A204.1 (cell line): ENCODE measurements around the gene PHLPP1.
"Not testable (repeated sequence)": the region's sequence is repeated elsewhere in the genome, so short reads cannot be mapped to it uniquely, and the experiment has no call there.

Experiments
- FAIRE-seq: peaks from 2 replicates; lab custom pipeline; 2012; peaks lifted over from hg19 to GRCh38; lab: Jason Lieb, UNC

The PHLPP1 gene

GRCh38 chr18:62897153-62897552 lies 181.8 kb downstream of the PHLPP1 start:
- no peak for FAIRE-seq

DNA sequence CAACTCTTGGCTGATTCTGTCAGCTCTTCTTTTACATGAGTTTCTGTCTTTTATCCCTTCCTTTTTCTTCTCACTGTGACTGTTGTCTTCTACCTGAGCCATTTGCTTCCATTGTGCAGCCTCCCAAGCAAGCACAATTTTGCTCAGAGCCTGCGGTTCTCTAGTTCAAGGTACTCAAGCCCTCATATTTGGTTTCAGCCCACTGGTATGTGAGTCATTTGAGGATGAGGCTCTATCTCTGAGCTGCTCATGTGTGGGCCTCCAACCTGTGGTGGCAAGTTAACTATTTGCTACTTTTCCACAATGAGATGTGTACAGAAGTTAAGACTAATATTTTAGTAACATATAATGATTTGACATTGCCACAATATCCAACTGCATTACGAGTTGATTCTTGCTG lies 183.0 kb downstream of the PHLPP1 start:
- FAIRE-seq: no peak

DNA sequence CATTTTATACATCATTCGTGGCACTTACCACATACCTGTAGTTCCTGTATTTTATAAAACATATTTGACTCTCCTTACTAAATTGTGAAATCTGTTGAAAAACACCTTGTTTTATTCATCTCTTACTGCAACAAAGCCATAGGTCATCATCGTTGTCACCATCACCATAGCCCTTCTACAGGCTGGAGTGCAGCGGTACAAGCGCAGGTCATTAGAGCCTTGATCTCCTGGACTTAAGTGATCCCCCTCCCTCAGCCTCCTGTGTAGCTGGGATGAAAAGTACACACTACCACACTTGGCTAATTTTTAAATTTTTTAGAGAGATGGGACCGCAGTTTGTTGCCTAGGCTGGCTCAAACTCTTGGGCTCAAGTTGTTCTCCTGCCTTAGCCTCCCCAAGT lies 184.2 kb downstream of the PHLPP1 start:
- no peak for FAIRE-seq

DNA sequence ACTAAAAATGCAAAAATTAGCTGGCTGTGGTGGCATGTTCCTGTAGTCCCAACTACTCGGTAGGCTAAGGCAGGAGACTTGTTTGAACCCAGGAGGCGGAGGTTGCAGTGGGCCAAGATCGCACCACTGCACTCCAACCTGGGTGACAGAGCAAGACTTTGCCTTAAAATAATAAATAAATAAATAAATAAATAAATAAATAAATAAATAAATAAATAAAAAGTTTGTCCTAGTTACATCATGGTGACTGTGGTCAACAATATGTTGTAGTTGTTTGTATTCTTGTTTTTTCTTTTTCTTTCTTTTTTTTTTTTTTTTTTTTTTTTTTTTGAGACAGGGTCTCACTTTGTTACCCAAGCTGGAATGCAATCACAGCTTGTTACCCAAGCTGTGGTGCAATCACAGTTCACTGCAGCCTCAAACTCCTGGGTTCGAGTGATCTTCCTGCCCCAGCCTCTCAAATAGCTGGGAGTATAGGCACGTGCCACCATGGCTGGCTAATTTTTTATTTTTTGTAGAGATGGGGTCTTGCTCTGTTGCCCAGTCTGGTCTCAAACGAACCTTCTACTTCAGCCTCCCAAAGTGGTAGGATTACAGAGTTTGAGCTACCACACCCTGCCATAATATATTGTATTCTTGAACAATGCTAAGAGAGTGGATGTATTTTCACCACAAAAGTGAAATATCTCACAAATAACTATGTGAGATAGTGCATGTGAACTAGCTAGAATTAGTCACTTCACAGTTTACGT lies 185.0 kb downstream of the PHLPP1 start:
- no peak for FAIRE-seq

DNA sequence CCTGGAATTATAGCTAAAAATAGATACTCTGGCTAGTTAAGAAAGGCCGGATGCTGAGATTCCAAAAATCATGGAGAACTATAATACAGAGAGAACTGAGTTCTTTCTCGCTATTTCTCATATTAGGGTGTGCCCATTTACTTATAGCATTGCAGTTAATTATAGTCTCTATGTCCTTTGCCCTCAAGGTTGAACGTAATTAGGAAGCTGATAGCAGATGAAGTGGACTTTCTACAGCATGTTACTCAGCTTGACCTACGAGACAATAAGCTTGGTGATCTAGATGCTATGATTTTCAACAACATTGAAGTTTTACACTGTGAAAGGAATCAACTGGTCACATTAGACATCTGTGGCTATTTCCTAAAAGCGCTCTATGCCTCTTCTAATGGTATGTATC lies 187.4 kb downstream of the PHLPP1 start:
- no peak for FAIRE-seq

DNA sequence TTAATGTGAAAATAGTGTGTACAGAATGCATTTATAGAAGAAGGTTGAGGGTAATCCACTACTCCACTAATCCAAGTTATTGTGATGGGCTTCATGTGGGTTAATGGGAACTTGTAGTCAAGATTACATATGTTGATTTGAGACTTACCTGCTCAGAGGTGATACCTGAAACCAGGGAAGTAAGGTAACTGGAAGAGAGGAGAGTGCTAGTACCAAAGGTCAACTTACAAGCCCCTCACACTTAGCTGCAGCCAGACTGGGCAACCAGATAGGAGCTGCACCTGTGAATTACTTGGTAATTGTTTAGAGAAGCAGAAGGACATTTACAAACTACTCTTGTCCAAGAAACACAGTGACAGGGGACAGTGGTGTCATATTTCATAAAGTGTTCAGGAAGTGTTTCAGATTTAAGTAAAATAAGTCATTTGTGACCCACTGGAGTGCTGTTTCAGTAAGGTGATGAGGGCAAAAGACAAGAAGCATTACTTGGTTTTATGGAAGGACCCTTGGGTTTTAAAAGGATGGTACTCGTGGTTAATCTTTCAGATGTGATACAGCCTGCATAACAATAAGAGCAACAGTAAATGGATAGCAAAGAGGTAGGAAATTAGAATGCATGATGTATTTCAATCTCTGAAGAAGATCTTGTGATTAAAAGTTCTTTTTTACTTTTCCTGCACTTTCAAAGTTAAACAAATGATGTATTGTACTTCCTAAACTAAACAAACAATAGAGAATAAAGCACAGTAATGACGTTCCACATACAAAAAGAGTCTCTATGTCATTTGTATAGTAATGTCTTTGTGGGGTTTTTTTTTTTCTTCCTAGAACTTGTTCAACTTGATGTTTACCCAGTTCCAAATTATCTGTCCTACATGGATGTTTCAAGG lies 189.3 kb downstream of the PHLPP1 start:
- FAIRE-seq: no peak

- no peak for FAIRE-seq
Observed at GRCh38 chr18:62912885-62913284, 197.5 kb downstream of the PHLPP1 start.

DNA sequence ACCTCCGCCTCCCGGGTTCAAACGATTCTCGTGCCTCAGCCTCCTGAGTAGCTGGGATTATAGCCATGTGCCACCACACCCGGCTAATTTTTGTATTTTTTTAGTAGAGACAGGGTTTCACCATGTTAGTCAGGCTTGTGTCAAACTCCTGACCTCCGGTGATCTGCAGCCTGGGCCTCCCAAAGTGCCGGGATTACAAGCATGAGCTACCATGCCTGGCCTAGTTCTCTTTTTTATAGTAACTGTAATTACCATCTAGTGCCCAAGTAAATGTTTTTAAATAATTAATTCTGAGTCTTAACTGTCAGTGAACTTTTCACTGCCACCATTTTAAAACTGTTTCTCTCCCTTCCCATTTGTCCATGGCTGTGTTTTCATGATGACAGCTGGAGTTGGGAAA lies 198.5 kb downstream of the PHLPP1 start:
- FAIRE-seq: not testable (repeated sequence)

DNA sequence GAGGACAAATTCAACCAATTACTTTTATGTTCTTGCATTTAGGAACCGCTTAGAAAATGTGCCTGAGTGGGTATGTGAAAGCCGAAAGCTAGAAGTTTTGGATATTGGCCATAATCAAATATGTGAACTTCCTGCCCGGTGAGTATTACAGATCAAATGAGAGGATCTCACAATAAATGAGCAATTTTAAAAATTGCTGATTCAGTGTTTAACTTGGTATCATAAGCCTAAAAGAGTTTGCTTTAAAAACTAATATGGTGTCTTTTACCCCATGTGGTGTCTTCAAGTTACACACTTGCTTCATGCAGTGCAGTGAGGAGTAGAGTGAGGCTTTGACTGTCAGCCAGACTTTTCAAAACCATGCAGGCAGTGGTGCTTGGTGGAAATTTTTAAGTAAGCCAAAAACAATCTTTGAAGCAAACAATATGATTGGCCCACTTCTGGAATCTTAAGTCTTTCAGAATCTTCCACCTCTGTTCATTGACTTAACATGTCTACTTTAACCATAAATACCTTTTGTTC lies 199.6 kb downstream of the PHLPP1 start:
- FAIRE-seq: no peak

- FAIRE-seq: no peak
Observed at GRCh38 chr18:62918361-62918760, 203.0 kb downstream of the PHLPP1 start.

DNA sequence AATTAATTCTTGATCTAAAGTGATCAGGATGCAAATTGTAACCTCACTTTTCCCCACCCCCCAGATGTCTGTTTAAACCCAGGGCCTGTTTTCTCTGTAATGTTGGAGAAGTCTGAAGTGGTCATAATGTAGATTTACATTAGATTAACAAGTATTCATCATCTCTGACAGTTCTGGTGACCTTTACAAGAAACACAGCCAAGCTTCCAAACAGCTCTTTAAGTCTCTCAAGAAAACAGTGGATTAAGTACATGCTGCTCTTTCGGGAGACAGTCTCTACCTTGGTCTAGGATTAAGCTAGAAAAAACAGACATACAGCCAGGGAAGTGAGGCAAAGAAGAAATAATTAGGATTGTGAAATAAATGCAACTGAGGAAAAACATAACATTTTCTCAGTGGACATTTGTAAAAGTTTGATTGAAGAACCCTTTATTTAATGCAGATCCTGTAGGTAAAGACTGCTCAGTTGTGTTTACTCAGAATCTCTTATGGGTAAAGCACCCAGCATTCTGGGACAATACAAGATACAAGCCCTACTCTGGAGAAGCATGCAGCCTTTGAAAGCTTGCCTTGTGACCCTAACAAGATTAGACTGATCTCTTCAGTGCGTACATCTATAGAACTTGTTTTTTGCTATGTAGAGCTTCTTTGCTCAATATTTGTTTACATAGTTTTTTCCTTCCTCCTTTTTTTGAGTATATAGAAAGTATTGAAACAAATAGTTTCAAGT lies 203.9 kb downstream of the PHLPP1 start:
- FAIRE-seq: no peak

DNA sequence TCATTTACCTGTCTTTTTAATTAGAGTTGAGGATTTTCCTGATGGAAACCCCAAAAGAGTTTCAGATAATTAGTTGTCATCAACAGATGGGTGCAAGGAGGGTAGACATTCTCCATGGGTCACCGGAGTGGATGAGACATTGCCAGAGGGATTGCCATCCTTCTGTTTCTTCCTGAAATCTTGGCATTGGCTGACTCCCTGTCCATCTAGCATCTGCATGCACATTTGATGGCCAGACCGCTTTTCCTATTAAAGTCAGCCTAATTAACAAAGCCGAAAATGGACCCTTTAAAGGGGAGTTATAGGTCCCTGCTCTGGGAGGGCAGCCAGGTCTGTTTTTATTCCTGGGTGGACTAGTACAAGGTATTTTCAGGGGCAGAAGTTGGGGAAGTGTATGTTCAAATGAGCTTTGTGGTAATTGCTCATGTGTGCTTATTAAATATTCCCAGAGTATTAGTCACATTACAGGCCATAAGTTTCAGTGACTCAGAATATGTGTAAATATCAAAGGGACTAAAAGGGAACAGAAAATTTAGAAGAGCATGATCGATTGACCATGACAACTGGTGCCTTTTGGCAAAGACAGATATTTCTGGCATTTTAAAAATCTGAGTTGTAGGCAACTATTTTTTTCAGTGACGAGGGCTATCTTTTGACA lies 209.8 kb downstream of the PHLPP1 start:
- FAIRE-seq: no peak

DNA sequence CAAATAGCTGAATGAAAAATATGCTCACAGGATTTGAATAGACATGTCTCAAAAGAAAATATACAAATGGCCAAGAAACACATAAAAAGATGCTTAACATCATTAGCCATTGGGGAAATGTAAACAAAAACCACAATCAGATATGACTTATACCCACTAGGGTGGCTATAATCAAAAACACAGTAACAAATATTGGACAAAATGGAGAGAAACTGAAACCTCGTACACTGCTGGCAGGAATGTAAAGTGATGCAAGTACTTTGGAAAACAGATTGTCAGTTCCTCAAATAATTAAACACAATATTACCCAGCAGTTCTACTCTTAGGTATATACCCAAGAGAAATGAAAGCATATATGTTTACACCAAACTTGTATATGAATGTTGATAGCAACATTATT lies 213.0 kb downstream of the PHLPP1 start:
- no peak for FAIRE-seq

DNA sequence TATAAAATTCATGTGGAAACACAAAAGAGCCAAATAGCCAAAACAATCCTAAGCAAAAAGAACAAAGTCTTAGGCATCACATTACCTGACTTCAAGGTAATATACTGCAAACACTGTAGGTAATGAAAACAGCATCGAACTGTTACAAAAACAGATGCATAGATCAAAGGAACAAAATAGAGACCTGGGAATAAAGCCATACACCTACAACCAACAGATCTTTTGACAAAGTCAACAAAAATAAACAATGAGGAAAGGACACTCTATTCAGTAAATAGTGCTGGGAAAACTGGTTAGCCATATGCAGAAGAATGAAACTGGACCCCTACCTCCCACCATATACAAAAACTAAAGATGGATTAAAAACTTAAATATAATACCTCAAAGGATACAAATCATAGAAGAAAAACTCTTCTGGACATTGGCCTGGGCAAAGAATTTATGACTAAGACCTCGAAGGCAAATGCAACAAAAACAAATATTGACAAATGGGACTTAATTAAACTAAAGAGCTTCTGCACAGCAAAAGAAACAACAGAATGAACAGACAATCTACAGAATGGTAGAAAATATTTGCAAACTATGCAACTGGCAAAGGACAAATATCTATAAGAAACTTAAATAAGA lies 218.0 kb downstream of the PHLPP1 start:
- FAIRE-seq: no peak

- no peak for FAIRE-seq
Observed at GRCh38 chr18:62935994-62936393, 220.7 kb downstream of the PHLPP1 start.

GRCh38 chr18:62937065-62937464 lies 221.7 kb downstream of the PHLPP1 start:
- no peak for FAIRE-seq

GRCh38 chr18:62938006-62938405 lies 222.7 kb downstream of the PHLPP1 start:
- no peak for FAIRE-seq

GRCh38 chr18:62938487-62938886 lies 223.1 kb downstream of the PHLPP1 start:
- no peak for FAIRE-seq

DNA sequence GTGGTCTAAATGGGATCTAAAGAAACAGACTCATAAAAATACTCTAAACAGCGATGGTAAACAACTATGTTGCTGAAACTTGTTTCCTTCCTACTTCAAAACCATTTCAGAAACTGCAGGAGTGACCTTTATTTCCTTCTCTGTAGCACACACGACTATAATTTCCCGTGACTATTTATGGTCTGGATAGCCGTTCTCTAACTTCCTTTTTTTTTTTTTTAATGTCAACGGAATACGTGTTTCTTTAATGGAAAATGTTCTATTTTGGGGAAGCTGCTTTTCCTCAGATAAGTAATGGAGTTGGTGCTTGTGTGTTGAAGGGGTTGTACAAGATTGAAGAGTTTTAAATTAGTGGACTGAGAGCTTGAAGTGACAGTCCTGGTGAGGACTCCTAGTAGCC lies 224.1 kb downstream of the PHLPP1 start:
- FAIRE-seq: no peak

DNA sequence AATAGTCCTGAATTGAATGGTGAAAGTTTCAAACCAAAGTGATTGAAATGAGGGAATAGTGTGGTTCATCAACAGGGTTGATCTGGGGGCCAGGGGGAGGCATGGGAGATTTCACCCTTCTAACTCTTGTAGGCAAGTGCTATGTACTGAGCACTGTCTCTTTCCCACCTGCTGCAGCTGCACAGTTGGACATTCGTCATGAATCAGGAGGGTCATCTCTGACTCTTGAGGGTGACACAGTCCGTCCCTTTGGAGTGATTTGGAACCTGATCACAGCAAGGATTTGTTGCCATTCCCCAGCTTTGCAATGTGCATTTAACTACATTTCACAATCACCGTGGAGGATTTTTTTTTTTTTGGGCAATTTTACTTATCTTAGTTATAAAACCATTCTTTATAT lies 224.6 kb downstream of the PHLPP1 start:
- FAIRE-seq: no peak

DNA sequence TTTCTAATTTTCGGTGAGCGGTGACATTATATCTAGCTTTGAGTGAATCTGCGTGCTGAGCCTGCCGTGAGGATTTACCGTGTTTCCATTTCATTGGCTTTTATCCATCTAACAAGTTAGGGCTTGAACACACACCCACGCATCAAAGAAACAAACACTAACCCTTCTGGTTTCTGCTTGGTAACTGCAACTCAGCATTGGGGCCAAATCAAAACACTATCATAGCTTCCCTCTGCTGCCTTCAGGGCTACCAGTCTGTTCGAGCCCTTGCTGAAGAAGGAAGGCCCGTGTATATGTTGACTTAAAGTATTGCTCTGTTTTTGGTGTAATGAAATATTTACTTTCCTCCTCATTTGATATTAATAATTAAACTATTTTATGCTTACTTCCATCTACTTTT lies 227.2 kb downstream of the PHLPP1 start:
- FAIRE-seq: no peak

DNA sequence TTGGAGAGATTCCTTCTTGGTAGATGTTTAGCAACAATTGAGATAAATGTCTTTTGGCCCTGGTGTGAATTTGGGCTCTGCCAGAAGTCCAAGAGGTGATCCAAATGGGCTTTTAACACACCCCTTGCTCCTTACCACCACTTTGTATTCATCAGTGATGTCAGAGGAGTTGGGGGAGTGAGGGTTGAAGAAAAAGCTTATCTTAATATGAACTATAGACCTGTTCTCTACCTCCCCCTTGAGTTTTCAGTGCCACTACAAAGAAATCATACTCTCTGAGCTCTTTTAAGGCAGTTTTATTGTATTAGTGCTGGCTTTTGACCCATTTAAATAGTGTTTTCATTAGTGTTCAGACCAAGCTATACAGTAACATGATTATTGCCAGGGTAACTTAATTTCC lies 229.1 kb downstream of the PHLPP1 start:
- FAIRE-seq: no peak
